ENCODE data around the gene CBX5. TPM values are rescaled to one million over a fixed set of nuclear protein-coding genes. Genes with fewer than 3 reads are reported as not detected.

CBX5 gene
- total and polyA plus RNA-seq, 9 of the 15 experiments (the other 6 are each of a cell fraction or from before 2014, with no cell fraction given) = 32.6 to 102 (median 59.2) TPM

GRCh38 chr12:54279227-54279631 is 693 bp downstream of the CBX5 start (continued):
- TF ChIP-seq, protein P1, sequence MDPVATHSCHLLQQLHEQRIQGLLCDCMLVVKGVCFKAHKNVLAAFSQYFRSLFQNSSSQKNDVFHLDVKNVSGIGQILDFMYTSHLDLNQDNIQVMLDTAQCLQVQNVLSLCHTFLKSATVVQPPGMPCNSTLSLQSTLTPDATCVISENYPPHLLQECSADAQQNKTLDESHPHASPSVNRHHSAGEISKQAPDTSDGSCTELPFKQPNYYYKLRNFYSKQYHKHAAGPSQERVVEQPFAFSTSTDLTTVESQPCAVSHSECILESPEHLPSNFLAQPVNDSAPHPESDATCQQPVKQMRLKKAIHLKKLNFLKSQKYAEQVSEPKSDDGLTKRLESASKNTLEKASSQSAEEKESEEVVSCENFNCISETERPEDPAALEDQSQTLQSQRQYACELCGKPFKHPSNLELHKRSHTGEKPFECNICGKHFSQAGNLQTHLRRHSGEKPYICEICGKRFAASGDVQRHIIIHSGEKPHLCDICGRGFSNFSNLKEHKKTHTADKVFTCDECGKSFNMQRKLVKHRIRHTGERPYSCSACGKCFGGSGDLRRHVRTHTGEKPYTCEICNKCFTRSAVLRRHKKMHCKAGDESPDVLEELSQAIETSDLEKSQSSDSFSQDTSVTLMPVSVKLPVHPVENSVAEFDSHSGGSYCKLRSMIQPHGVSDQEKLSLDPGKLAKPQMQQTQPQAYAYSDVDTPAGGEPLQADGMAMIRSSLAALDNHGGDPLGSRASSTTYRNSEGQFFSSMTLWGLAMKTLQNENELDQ (CRISPR knock-in tag; IDR thresholded peaks at IDR 0.05; ENCODE audit: borderline replicate concordance) = no peak
- no peak for TF ChIP-seq ARNT (IDR thresholded peaks at IDR 0.05)
- no peak for TF ChIP-seq HDAC2 (IDR thresholded peaks at IDR 0.05)
- TF ChIP-seq CBX5 (IDR thresholded peaks at IDR 0.05; ENCODE audit: borderline replicate concordance, low read depth) = no peak
- no peak for TF ChIP-seq ZNF449 (CRISPR knock-in tag; IDR thresholded peaks at IDR 0.05)
- no peak for TF ChIP-seq KHSRP (IDR thresholded peaks at IDR 0.05)
- no peak for TF ChIP-seq IFI16 (CRISPR knock-in tag; IDR thresholded peaks at IDR 0.05)
- no peak for TF ChIP-seq POLR3G (IDR thresholded peaks at IDR 0.05; ENCODE audit: extremely low read depth, insufficient read length, insufficient replicate concordance)
- TF ChIP-seq, protein P2, sequence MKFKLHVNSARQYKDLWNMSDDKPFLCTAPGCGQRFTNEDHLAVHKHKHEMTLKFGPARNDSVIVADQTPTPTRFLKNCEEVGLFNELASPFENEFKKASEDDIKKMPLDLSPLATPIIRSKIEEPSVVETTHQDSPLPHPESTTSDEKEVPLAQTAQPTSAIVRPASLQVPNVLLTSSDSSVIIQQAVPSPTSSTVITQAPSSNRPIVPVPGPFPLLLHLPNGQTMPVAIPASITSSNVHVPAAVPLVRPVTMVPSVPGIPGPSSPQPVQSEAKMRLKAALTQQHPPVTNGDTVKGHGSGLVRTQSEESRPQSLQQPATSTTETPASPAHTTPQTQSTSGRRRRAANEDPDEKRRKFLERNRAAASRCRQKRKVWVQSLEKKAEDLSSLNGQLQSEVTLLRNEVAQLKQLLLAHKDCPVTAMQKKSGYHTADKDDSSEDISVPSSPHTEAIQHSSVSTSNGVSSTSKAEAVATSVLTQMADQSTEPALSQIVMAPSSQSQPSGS (CRISPR knock-in tag; IDR thresholded peaks at IDR 0.05) = no peak
- TF ChIP-seq CHD4 (IDR thresholded peaks at IDR 0.05; ENCODE audit: insufficient read depth, insufficient replicate concordance, low read depth, low read length, poor library complexity, severe bottlenecking) = no peak
- TF ChIP-seq, protein P3, sequence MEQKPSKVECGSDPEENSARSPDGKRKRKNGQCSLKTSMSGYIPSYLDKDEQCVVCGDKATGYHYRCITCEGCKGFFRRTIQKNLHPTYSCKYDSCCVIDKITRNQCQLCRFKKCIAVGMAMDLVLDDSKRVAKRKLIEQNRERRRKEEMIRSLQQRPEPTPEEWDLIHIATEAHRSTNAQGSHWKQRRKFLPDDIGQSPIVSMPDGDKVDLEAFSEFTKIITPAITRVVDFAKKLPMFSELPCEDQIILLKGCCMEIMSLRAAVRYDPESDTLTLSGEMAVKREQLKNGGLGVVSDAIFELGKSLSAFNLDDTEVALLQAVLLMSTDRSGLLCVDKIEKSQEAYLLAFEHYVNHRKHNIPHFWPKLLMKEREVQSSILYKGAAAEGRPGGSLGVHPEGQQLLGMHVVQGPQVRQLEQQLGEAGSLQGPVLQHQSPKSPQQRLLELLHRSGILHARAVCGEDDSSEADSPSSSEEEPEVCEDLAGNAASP (IDR thresholded peaks at IDR 0.05) = no peak
- TF ChIP-seq ESRRB (CRISPR knock-in tag; IDR thresholded peaks at IDR 0.05; ENCODE audit: borderline replicate concordance) = no peak
- no peak for TF ChIP-seq ZNF253 (CRISPR knock-in tag; conservative IDR thresholded peaks at IDR 0.05)
- no peak for TF ChIP-seq U2AF1 (optimal IDR thresholded peaks at IDR 0.05; ENCODE audit: low read depth, low read length)
- TF ChIP-seq MED1 (CRISPR knock-in tag; IDR thresholded peaks at IDR 0.05; ENCODE audit: borderline replicate concordance) = no peak
- no peak; the same call in 1 of the 2 replicates for TF ChIP-seq RNF2 (IDR thresholded peaks at IDR 0.05)
- TF ChIP-seq NFE2L1 (tag; IDR thresholded peaks at IDR 0.05; ENCODE audit: borderline replicate concordance, low read depth) = no peak
- peak; percentile 70; the same call in 1 of the 2 replicates for TF ChIP-seq TRIM25 (IDR thresholded peaks at IDR 0.05; ENCODE audit: borderline replicate concordance)
- TF ChIP-seq NUFIP1 (IDR thresholded peaks at IDR 0.05; ENCODE audit: partially characterized antibody) = no peak
- no peak for TF ChIP-seq KLF10 (CRISPR knock-in tag; IDR thresholded peaks at IDR 0.05)
- no peak for TF ChIP-seq RFX5 (IDR thresholded peaks at IDR 0.05; ENCODE audit: low read depth, low read length)
- TF ChIP-seq DPF2 (IDR thresholded peaks at IDR 0.05) = peak; percentile 54; the same call in 1 of the 2 replicates
